OCI-M1 (cell line): Measurements from ENCODE around the gene INA.
A peak's percentile ranks its signal among the peaks of the same experiment; 100 is the strongest.

Experiments used
- DNase-seq: peaks from one replicate; lab custom pipeline; 2025; lab: John Stamatoyannopoulos, UW

Gene INA

DNA sequence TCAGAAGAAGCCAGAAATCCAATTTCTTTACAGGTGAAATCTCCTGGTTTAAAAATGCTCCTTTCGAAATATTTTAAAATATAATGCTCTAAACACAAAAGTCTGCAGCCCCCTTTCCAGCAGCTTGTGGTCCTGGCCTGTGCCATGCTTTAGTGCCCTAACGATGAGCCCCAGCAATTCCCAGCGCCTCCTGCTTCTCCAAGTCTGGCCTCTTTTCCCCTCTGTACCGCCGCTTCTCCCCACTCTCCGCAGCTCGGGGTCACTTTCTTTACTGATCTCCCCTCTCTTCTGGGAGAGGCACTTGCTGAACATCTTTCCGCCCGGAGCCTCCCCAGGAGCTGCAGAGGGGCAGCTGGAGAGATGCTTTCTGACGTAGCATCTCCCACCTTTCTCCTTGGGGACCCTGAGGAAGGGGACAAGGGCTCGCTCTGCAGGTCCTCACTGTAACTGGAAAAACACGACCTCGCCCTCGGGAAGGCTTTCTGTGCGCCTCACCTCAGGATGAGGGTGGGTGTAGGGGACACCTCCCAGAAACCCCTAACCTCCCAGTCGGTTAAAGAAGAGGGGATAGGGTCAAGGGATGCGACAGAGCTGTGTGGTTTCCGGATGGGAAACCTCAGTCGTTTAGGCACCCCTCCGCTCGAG, 565 bp upstream of the INA start:
- DNase-seq, result no peak

DNA sequence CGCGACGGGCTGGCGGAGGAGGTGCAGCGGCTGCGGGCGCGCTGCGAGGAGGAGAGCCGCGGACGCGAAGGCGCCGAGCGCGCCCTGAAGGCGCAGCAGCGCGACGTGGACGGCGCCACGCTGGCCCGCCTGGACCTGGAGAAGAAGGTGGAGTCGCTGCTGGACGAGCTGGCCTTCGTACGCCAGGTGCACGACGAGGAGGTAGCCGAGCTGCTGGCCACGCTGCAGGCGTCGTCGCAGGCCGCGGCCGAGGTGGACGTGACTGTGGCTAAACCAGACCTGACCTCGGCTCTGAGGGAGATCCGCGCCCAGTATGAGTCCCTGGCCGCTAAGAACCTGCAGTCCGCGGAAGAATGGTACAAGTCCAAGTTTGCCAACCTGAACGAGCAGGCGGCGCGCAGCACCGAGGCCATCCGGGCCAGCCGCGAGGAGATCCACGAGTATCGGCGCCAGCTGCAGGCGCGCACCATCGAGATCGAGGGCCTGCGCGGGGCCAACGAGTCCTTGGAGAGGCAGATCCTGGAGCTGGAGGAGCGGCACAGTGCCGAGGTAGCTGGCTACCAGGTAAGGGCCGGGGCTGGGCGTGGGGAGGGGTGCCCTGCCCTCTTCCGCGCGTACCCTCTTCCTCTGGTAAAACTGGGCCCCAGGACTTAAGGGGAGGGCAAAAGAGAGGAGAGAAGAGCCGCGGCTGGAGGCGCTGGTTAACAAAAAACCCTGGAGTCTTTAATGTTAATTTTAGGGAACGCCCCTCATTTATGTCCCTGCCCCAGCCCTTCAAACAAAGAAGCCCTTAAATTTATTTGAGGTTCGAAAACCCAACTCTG, 987 bp downstream of the INA start:
- no peak for DNase-seq

DNA sequence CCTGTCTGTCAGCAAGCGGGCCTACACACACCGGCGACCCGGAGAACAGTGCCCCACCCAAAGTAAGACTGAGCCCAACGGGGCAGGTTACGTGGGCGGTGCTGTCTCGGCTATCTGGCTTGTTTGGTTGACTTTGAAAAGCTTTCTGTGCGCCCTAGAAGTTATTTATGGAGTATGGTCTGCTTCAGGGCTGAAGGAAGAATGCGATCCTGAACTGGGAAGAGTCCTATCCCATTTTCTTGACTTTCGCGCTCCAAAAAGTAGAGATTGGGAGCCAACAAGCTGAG, 1.5 kb downstream of the INA start:
- no peak for DNase-seq

DNA sequence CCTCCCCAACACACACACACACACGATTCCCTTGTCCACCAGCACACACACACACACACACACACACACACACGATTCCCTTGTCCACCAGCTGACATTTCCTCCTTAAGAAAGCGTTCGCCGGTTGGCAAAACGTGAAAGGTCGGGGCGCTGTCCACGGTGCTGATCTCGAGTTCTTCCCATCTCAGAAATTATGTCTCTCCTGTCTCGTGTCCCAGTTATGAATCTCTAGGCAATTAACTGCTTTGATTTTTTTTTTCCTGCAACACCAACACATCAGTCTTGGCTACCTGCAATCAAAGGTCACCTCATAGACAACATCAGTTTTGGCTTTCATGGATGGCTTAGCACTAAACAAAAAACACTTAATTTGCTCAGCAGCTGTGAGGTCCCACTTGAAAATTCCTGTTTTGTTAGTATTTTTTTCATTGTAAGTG, 1.9 kb downstream of the INA start:
- DNase-seq, result peak; percentile 53

DNA sequence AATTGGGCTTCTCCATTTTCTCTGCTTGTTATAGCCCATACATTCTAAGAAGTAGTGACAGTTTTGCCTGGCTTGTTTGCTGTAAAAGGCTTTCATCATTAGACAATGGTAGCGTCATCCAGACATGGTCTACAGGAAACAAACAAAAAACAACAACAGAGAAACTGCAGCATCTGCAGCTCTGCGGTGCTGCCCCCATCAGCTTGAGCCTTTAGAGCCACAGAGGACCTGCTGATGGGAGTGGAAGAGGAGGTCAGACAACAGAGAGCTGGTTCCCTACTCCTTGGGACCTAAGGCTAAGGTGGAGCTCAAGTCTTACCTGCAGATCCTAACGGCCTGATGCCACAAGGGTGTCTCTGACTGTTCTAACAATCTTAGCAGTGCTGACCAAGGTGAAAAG, 3.1 kb downstream of the INA start:
- DNase-seq, result no peak

DNA sequence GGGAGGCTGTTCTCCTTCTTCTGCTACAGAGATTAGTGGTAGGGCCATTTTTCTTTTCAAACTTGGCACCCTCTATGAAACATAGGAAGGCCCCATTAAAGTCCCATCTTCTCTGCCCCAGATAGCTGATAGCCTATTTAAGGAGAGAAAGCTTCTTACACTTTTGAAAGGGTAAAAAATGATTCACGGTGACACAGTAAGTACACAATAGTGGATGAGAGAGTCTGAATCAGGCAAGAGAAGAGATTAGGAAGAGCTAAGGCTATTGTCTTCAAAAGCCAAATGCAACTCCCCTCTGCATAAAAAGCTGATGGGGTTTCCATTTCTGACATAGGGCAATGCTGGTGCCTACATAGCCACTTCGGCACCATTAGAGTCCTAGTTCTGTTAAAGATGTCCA, 3.6 kb downstream of the INA start:
- no peak for DNase-seq

DNA sequence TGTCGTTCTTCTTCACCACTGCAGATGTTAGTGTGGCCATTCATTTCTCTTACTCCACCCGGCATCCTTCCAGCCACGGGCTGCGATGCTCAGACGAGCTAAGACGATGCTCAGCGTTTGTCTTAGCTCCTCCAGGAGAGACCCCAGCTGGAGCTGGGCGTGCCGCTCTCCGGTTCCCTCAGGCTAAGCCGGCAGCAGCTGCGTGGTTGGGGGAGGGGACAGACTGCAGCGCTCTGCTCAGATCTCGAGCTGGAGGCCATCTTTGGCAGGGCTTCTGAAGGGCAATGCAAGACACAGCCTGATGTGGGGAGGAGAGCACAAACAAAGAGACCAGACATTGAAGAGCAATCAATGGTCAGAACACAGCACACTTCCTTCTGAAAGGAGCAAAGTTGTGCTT, 4.8 kb downstream of the INA start:
- DNase-seq, result no peak

DNA sequence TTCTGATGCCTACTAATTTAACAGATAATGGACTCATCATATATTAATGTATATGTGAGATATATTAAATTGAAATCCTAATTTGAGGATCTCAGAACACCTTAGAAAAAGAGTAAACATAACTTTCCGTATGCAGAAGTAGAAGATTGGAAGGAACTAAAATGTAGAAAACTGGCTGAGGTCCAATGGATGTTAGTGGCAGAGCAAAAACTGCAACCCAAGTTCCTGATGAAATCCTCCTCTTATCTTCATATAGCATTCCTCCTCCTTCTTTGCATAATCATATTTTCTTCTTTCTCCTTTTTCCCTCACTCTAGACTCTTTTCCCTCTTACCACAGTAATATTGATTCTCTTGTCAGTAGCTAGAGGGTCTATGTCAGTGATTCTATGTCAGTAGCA, 6.0 kb downstream of the INA start:
- peak; percentile 37 for DNase-seq

DNA sequence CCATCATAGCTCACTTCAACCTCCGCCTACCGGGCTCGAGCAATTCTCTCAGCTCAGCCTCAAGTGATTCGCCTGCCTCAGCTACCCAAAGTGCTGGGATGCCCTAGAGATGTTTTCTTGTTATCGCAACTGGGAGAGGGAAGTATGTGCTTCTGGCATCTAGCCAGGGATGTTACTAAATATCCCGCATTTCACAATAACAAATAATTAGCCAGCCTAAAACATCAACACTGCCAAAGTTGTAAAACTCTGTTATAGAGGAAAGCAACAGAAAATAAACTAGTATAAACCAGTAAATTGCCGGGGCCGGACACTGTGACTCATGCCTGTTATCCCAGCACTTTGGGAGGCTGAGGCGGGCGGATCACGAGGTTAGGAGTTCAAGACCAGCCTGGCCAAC, 7.2 kb downstream of the INA start:
- DNase-seq, result no peak

DNA sequence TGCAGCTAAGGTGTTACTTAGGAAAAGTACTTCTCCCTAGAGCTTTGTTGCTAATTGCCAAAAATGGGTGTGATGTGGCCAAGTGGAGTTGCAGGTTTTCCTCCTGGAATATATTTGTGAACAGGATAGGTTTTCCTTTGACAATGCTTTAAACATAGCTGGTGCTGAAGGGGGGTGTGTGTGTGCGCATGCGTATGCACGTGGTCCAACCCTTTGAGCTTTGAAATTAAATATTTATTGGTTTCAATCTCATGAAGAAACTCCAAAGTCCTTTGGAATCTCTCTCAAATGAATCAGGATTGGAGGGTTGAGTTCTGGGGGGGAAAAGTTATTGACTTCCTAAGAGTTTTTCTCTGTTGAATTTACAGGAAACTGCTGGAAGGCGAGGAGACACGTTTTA, 11.1 kb downstream of the INA start:
- DNase-seq, result no peak

DNA sequence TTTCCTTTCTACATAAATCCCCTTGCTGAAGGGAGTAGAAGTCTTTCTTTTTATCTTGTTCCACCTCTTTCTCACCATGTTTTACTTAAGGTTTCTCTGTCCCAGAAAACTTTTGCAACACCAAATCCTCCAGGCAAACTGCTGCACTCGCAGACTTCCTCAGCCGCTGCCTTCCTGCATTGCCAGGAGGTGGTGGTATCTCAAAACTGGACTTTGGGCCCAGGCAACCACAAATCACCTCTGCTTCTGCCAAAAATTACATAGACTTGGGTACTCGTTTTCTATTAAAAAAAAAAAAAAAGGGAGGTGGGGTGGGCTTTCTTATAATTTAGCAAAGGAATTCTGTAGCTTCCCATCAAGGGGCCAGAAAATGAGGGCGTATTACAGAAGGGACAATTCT, 14.7 kb downstream of the INA start:
- no peak for DNase-seq

DNA sequence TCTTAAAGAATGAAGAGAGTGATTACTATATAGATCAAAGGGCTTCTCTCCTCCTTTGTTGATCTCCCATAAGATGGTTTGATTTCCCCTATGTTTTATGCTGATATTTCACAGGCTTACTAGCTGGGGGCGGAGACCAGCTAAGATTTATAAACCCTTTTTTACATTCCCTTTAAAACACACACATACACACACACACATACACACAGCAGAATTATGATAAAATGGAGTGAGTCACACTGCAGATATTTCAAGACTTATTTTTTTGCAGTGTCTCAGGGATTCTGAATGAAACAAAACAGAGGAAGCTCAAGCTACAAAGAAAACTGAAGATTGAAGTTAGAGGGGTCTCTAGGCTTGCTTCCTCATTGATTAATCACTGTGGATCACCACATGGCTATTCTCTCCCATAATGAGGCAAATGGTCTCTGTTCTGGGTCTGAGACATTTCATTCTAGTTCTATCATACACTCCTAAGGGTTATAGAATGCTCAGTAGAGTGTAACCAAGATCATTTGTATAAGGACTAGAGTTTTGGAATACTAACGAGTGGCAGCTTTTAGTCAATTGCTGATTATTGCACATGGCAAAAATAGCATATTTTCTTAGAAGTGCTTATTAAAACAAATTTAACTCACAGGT, 18.6 kb downstream of the INA start:
- DNase-seq, result peak; percentile 12

DNA sequence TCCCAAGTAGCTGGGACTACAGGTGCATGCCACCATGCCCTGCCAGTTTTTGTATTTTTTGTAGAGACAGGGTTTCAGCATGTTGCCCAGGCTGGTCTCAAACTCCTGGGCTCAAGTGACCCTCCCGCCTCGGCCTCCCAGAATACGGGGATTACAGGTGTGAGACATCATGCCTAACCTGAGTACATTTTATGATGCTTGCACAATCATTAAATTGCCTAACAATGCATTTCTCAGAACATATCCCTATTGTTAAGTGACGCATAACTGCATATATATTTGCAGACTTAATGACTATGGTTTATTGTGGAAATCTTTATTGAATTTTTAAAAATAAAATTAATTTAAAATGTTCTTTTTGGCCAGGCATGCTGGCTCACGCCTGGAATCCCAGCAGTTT, 30.7 kb downstream of the INA start:
- no peak for DNase-seq

DNA sequence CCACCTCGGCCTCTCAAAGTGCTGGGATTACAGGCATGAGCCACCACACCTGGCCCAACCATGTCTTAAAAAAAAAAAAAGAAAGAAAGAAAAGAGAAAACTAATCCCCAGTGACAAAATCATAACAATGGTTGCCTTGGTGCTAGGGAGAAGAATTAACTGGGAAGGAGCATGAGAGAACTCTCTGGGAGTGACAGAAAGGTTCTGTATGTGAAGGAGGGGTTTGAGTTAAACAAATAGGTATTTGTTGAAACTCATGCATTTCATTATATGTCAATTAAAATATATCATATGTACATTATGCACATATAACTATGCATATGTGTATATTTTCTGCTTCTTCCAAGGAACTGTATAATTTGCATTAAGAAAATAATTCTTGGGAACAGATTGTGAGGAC, 33.3 kb downstream of the INA start:
- DNase-seq, result no peak

DNA sequence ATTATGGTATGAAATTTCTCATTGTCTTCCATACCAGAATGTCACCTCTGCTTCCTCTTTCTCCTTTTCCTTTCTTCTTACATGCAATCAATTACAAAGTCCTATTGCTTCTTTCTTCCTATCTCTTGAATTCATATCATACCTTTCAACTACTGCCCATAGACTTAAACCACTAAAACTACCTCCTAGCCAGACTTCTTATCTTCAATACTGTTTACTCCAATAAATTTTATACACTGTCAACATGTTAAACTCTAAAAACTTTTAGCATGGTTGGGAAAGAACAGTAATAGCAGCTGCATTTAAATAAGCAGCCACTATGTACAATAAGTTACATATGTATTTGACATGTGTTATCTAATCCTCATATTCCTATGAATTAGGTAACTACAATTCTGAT, 39.1 kb downstream of the INA start:
- peak; percentile 12 for DNase-seq

DNA sequence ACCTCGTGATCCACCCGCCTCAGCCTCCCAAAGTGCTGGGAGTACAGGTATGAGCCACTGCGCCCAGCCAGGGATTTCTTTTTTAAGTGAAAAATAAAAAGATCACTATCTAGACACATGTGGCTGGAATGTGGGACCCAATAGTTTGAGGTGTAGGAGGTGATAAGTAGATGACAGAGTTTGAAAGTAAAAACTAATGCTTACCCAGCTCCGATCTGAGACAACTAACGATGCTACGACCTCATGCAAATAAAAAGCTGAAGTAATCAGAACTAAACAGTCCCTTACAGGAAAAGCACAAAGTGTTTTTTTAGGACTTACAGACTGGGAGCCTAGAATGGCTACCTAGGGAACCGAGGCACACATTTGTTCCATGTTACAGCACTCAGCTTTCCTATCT, 51.0 kb downstream of the INA start:
- no peak for DNase-seq

DNA sequence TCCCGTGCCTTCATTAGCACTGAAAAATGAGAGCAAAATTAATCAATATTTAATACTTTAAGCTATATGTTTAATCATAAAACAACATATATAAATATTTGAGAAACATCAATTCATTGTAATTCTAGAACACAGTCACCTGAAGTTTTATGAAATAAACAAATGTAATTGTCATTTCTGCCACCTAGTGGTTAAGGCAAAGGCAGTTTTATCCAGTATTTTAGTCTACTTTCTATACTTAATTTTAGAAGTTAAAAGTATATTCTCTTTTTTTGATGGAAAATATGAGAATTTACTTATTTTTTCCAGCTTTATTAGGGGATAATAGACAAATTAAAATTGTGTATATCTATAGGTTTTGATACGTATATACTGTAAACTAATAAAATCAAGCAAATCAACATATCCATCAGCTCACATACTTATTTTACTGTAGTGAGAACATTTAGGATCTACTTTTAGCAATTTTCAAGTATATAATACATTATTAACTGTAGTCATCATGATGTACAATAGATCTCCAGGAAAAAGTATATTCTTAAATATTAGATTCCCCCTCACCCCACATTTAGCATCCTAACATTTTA, 57.1 kb downstream of the INA start:
- DNase-seq, result peak; percentile 65

DNA sequence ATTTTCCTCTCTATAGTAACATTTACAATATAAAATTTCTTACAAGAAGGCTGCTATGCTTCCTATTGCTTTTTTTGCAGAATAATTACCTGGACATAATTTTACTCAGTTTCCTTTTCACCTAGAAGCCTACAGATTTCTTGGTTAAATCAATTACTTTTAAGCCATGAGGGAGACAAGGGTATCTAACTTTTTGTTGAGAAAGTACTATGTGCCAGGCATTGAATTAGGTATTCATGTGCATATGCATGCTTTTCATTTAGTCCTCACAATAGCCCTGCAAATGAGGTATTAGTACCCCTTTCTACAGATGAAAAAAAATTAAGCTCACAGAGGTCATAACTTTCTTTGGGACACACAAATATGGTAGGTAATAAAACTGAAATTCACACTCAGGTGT, 57.6 kb downstream of the INA start:
- DNase-seq, result no peak

DNA sequence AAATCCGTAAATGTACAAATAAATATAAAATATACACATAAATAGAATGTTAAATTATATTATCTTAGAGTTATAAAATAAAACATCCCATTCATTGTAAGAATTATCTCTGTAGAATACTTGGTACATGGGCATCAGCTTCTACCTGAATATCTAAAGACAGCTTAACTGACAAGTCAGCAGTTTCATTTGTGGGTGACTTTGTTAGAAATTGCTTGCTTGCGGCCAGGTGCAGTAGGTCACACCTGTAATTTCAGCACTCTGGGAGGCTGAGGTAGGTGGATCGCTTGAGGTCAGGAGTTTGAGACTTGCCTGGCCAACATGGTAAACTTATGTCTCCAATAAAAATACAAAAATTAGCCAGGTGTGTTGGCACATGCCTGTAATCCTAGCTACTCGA, 59.4 kb downstream of the INA start:
- DNase-seq, result no peak
